T follicular helper cell (primary cell): ENCODE data around the gene MORN3.
"Not testable (repeated sequence)": the region's sequence is repeated elsewhere in the genome, so short reads cannot be mapped to it uniquely, and the experiment has no call there.

Experiments
- DNase-seq: peaks from one replicate; pipeline ENCODE4 v3.0.0-alpha.2; 2020; ENCODE audit warnings: low read depth

The MORN3 gene

DNA sequence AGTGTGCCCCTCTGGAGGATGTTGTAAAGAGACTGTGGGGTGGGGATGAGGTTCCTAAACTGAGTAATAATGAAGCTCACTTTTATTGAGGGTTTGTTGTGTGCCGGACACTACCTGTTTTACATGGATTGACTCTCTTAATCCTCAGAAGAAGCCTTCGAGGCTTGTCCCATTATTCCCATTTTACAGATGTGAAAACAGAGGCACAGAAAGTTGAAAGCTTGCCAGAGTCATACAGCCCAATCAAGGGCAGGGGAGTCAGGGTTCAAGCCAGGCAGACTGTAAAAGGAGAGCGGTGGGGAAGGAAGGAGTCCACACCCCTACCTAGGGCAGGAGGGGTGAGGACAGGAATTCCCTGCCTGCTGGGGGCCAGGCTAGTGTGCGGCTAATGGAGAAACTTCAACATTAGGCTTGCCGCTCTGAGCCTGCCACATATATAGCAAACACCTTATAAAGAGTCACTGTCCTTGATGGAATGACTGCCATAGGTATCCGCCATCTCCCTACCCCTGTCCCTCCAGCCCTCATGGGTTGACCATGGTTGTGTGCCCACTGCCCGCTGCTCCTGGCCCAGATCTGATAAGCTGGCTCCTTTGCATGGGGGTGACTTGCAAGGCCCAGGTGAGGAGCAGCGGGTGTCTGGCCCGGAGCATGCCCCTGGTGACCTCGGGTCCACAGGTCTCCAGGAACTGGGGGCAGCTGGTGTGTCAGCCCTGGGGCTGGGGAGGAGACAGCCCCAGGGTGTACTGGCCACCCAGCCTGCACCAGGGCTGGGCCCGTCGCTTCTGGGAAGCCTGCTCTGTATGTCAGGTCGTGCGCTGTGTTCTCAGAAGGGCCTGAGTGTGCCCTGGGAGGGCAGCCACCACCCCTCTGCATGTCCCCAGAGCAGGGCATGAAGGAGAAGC lies 30.9 kb downstream of the MORN3 start:
- DNase-seq, result no peak

DNA sequence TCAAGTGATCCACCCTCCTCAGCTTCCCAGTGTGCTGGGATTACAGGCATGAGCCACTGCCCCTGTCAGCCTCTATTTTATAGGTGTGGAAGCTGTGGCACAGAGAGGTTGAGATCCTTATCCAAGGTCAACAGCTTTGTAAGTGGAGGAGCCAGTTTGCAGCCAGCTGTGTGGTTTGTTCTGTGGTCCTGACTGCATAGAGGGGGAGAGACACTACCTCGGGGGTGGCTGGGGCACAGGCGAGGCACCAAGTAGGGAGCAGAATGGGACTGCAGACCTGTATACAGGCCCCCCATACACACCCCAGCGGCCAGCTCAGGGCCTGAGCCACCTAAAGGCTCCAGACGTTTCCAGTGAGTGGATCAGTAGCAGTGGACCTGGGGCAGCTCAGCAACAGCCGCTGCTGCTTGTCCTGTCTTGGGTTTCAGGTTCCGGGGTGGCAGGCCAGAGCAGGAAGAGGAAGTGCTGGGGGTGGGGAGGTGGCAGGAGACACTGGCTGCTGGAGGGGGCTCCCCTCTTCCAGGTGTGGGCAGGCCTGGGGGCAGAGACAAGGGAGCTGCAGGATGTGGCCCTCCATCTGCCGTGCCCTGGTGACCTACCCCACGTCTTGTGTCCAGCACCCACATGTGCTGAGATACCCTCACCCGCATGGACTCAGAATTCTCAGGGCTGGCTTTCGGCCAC lies 32.1 kb downstream of the MORN3 start:
- DNase-seq, result no peak

DNA sequence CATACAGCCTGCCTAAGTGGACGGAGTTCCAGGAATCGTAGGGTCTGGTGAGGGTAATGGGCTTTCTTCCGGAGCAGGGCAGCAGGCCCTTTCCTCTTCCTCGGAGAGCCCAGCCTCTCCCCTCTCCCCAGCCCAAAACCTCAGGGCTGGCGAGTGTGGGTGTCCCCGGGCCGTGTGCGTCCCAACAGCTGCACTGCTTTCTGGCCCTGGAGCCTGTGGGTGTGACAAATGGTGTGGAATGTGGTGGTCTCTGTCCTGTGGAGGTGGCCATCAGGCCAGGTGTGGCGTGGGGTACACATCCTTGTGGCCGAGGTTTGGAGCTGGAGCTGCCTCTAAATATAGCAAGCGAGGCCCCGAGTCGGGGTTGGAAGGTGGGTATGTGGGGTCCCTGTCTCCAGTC lies 34.6 kb downstream of the MORN3 start:
- no peak for DNase-seq

DNA sequence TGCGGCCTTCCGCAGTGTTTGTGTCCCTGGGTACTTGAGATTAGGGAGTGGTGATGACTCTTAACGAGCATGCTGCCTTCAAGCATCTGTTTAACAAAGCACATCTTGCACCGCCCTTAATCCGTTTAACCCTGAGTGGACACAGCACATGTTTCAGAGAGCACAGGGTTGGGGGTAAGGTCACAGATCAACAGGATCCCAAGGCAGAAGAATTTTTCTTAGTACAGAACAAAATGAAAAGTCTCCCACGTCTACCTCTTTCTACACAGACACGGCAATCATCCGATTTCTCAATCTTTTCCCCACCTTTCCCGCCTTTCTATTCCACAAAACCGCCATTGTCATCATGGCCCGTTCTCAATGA lies 35.6 kb downstream of the MORN3 start:
- DNase-seq, result not testable (repeated sequence)

DNA sequence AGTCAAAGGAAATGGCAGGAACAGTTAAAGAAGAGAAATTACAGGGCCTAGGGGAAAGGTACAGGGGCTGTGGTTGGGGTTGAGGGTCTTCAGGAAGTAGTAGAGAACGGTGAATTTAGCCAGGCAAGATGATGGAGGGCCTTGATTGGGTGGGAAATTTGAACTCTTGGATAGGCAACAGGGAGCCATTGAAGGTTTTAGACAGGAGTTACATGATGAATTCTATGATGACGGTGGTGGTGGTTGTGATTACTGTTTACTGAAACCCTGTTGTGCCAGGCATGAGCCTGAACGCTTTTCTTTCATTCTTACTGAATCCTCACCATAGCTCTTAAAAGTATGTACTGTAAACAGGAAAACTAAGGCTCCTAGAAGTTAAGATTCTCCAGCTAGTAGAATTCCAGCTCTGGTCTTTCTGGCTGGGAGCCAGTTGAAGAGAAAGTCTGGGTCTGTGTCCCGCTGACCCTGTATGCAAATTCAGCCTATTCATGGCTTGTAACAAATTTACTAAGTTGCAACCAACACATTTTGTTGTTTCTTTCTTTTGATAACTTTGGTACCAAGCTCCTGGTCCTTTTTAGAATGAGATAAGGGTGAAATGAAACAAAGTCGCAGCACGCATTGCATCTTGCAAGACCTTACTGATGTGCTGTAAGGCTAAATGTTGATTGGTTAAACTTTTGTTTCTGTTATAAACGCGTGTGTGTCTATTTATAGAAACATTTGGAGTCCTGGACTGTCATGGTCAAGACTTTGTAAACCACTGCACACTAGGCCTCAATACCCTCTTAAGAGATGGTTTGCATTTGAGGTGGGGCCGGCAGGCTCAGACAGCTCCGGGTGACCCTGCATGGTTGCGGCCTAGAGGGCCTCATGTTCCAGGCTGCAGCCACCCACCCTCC lies 37.1 kb downstream of the MORN3 start:
- DNase-seq, result no peak

DNA sequence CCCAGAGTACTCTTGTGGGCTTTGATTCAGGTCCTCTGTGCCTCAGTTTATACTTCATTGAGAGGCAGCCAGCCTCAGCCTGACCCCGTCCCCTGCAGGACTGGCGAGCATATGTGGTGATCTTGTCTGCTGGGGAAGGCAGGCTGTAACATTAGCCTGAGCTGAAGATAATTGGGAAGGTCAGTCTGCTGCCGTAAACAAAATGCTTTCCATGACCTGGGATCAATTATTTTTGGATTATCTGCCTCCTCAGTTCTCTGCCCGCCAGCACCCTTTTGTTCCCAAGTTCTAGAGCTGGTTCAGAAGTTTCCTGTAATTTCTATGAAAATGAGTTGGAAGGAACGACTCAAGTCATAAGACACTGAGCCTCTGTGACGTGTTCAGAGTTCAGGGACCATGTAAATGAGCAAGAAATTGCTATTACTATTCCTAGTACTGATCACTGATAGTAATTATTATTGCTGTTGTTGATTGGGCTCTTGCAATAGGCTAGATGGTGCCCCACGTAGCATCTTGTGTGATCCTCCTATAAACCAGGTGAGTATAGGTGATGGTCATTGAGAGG lies 38.6 kb downstream of the MORN3 start:
- DNase-seq, result no peak

DNA sequence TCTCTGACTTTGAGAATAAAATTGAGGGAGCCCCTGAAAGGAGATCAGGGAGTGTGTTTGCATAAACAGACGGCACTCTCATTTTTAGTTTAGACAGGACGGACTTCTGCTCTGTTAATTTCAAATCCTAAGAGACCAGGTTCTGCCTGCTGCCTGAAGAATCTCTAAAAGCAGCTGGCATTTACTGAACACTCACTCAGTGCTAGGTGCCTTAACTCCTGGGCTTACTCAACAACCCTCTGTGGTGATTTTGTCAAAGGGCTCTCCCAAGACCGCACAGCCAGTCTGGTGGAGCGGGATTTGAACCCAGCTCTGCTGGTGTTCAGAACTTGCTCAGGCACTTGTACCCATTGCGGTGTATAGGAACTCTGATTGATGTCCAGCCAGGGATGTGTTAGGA lies 40.9 kb downstream of the MORN3 start:
- no peak for DNase-seq

DNA sequence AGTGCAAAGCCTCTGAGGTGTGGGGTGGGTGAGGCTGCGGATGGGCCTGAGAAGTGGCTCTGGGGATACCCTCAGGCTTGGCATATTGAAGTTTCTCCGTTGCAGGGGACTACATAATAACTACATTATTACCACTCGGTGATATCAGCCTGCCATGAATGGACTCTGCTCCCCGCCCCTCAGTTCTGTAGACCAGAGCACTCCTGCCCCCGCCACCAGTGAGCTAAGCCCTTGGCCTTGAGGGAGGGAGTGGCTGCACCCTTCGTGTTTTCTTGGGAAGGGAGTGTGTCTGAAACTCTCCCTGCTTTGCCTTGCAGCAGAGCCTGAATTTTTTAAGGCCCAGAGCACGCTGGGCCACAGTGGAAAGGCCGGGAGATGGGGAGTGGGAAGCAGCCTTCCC lies 41.4 kb downstream of the MORN3 start:
- DNase-seq, result no peak

DNA sequence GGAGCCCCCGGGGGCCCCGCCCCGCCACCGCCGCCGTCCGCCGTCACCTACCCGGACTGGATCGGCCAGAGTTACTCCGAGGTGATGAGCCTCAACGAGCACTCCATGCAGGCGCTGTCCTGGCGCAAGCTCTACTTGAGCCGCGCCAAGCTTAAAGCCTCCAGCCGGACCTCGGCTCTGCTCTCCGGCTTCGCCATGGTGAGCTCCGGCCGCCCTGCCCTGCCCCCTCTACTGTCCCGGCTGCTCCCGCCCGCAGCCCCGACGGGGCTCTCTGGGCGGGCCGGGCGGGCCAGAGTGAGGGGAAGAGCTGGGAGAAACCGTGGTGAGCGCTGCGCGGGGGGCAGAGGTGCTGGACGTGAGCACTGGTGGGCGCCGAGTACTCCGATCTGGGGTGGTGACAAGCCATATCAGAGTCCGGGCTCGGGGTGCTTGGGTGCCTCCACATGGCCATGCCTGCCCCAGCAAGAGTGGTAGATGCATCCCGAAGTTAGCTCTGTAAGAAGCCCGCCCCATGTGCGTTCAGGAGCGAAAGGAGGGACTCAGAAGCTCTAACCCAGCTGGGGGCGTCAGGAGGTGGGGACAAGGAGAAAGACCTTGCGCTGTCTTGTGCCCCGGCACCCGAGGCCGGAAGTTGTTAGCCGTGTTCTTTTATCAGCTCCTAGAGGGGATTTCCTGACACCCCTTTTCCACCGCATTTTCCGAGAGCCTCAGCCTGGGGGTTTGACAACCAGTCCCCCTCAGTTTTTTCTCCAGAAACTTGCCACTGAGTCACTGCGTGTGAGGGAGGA lies 42.4 kb downstream of the MORN3 start:
- DNase-seq, result peak; percentile 74

DNA sequence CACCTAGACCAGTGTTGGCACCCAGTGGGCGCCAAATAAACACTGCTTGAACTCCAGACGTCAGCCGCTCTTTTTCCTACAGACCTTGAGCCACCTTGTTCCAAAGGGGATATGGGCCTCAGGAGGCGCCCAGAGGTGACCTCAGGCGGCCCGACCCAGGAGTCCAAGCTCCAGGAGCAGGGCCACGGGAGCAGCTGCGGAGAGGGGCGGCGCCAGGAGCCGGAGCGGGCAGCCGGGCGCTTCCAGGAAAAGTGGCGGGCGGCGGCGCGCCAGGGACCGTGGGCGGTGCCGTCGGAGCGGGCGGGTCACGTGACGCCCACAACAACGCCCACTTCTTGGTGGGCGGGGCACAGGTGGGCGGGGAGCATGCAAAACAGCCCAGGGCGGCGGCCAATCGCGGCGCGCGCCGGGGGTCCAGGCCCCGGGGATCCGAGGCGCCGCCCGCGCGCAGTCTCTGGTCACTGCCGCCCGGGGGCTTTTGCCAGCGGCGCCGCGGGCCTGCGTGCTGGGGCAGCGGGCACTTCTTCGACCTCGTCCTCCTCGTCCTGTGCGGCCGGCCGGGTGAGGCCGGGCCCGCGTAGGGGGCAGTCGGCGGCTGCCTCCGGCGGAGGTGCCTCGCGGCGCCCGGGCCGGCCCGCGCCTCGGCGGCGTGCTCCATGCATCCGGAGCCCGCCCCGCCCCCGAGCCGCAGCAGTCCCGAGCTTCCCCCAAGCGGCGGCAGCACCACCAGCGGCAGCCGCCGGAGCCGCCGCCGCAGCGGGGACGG lies 43.2 kb downstream of the MORN3 start, which contains the start of gene ORAI1:
TSS of gene ORAI1 (plus strand) at position 444 of the 766 bp plus-strand sequence.
- peak; percentile 94 for DNase-seq

DNA sequence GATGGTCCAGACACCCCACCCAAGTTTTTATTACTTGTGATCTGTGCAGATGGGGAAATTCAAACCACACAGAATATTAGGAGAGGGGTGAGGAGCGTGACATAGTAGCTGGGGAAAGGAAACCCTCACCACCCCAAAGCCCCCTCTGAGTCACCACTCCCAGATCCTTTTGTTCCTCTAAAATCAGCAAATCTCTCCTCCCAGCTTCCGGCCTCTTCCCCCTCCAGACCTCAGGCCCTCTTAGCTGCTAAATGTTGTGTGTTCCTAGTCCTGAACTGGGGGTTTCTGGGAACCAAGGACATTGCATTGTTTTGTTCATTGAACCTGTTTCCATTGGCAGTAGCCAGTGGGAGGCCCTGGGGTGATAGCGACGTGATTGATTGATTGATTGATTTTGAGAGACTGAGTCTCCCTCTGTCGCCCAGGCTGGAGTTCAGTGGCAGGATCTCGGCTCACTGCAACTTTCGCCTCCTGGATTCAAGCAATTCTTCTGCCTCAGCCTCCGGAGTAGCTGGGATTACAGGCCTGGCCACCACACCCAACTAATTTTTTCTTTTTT lies 49.0 kb downstream of the MORN3 start:
- no peak for DNase-seq

DNA sequence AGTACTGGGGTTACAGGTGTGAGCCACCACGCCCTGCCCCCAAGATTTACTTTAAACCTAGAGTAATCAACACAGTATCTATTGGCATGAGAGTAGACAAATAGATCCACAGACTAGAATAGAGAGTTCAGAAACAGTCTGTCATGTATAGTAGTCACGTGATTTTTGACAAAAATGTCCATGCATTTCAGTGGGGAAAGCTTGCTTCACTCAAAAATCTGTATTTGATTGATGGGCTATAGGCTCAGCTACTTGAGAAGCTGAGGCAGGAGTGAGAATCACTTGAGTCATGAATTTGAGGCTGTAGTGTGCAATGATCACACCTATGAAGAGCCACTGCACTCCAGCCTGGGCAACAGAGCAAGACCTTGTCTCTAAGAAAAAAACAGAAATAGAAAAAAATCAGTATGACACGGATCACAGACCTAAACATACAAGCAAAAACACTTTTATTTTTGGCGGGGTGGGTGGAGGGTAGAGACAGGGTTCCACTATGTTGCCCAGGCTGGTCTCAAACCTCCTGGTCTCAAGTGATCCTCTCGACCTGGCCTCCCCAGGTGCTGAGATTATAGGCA lies 50.7 kb downstream of the MORN3 start:
- no peak for DNase-seq

DNA sequence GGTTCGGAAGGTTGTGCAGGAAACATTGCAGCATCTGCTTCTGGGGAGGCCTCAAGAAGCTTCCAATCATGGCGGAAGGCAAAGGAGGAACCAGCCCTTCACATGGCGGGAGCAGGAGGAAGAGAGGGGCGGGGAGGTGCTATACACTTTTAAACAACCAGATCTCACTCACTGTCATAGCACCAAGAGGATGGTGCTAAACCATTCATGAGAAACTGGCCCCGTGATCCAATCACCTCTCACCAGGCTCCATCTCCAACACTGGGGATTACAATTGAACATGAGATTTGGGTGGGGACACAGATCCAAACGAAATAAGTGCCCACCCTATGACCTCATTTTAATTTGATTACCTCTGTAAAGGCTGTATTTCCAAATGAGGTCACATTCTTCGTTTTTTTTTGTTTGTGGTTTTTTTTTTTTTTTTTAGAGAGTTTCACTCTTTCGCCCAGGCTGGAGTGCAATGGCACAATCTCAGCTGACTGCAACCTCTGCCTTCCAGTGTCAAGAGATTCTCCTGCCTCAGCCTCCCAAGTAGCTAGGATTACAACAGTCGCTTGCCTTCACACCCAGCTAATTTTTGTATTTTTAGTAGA lies 54.5 kb downstream of the MORN3 start:
- DNase-seq, result no peak

DNA sequence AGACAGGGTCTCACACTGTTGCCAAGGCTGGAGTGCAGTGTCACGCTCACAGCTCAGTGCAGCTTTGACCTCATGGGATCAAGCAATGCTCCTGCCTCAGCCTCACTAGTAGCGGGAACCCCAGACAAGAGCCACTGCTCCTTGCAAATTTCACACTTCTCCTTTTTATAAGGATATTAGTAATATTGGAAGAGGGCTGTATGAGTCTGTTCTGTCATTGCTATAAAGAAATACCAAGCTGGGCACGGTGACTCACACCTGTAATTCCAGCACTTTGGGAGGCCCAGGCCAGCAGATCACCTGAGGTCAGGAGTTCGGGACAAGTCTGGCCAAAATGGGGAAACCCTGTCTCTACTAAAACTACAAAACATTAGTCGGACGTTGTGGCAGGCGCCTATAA lies 56.0 kb downstream of the MORN3 start:
- no peak for DNase-seq

DNA sequence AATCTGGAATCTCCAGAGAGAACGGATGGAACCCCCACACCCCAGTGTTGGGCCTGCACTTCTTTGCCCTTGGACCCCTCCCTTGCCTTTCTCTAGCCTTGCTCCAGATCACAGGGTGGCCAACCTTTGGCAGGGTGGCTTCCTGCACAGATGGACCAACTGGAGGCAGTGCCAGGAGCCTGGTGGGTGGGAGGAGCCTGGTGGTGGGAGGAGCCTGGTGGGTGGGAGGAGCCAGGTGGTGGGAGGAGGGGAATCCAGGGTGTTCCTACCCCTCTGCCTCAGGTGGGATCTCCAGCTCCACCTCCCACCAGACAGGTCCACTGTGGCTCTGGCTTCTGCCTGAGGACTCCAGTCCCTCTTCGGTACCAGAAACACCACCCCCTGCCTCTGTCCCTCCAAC lies 58.1 kb downstream of the MORN3 start:
- DNase-seq, result no peak

DNA sequence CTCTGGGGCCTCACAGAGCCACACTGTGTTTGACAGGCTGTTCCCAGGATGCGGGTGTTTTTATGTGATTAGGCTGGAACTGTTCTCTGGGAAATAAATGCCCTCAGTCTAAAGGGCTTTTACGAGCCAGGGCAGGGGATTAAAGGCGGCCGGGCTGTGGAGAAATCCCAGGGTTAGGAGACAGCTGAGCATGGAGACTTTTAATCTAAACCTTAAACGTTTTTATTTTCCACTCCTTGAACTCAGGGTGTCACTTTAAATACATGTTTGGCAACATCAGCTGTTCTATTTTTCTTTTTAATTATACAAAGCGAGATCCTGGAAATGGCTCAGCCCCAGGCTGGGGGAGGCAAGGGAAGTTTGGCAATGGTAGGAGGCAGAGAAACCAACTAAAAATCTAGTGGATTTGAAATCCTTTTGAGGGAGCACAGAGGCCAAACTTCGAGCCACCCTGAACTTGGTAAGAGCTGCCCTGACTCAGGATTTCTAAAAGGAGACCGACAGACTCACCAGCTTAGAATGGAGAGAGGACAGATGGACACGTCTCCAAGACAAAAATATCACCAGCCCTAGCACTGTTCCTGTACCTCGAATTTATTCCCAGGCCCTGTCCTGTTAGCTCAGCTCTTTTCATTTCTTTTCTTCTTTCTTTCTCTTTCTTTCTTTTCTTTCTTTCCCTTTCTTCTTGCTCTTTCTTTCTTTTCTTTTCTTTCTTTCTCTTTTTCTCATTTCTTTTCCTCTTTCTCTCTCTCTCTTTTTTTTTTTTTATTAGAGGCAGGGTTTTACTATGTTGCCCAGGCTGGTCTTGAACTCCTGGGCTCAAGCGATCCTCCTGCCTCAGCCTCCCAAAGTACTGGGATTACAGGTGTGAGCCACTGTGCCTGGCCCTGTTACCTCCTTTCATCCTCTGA lies 59.0 kb downstream of the MORN3 start:
- DNase-seq, result no peak

DNA sequence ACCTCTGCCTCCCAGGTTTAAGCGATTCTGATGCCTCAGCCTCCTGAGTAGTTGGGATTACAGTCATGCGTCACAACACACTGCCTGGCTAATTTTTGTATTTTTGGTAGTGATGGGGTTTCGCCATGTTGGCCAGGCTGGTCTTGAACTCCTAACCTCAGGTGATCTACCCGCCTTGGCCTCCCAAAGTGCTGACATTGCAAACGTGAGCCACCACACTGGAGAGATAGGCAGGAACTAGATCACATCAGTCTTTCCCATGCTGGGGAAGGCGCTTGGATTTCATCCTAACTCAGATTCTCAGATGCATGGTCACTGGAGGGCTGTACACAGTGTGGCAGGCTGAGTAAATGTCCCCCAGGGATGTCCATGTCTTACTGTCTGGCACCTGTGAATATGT lies 61.2 kb downstream of the MORN3 start:
- DNase-seq, result no peak

DNA sequence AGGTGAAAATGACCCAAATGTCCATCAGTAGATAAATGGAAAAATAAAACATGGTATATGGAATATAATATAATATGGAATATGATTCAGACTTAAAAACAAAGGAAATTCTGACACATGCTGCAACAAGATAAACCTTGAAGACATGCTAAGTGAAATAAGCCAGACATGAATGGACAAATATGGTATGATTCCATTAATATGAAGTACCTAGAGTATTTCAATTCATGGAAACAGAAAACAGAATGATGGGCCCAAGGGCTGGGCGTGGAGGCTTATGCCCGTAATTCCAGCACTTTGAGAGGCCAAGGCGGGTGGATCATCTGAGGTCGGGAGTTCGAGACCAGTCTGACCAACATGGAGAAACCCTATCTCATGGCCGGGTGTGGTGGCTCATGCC lies 65.9 kb downstream of the MORN3 start:
- DNase-seq, result no peak
